DLD1 (cell line): ENCODE results near the gene LTBP1.

Experiments
- in situ Hi-C: cut with HindIII; loops from 2 replicates; pipeline ENCODE4 v1.10.0; 2017; ENCODE audit warnings: low sequenced_read_pairs

The LTBP1 gene

GRCh38 chr2:33321876-33322483 is 375.2 kb downstream of the LTBP1 start:
- in situ Hi-C loops, result no loop called here

GRCh38 chr2:33322612-33323011 is 375.9 kb downstream of the LTBP1 start:
- in situ Hi-C loops, result no loop called here

DNA sequence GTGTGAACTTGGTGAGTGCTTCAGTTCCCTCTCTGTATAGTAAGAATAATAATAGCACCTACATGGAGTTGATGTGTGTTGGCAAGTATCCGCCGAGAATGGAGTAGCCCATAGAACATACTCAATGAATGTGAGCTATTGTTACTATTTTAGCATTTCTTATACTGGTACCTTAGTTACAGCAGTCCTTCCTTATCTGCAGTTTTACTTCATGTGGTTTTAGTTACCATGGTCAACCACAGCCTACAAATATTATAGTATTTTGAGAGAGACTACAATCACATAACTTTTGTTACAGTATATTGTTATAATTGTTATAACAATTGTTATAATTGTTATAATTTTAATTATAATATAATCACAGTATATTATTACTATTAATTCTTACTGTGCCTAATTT is 377.2 kb downstream of the LTBP1 start:
- in situ Hi-C loops, result no loop called here

GRCh38 chr2:33326100-33326499 is 379.3 kb downstream of the LTBP1 start:
- in situ Hi-C loops, result no loop called here

DNA sequence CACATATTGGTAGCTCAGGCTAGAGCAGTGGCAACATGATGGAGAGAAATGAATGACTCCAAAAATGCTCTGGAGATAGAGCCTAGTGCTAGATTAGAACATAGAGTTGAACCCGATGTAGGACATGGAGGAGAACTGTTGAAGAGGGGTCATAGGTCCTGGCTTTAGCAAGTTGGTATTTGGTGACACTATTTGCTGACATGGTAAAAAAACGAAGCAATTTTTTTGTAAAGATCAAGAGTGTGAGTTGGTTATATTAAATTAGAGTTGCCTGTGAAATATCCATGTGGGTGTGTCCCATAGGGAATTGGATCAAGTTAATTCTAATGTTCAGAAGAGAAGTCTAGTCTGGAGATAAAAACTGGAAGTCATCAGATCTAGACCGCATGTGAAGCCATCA is 386.7 kb downstream of the LTBP1 start:
- in situ Hi-C loops, result no loop called here

DNA sequence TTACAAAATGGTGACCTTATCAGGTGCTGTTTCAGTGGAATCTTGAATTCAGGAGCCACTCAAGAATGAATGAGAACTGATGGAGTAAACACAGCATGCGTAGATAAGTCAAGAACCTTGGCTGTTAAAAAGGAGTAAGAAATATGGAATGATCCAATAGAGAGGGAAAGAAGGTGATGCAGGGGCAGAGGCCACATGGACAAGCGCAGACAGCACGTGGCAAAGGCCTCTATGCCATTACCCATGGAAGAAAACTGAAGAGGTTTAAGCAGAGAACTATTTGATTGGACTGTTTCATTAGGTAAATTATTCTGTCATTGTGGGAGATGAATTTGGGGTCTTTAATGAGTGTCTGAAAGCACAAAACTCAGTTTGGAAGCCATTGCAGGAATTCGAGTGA is 387.3 kb downstream of the LTBP1 start:
- in situ Hi-C loops, result no loop called here

DNA sequence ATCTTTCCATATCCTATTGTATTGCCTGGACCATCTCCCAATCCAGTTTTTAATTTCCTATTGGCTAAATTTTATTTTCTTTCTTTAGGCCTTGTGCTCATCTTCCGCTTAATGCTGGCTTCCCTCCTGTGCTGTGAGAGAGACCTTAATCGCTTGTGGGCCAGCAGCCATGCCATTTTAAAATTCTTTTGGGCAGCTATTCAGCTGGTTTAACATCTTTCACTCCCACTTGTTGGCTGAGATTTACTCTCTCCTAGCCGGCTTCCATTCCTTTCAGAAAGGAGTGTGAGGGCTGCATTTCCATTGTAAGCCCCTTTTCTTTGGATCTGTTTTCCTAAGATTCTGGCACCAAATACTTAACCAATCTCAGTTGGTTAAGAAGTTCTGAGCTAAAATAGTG is 388.8 kb downstream of the LTBP1 start:
- in situ Hi-C loops, result no loop called here

DNA sequence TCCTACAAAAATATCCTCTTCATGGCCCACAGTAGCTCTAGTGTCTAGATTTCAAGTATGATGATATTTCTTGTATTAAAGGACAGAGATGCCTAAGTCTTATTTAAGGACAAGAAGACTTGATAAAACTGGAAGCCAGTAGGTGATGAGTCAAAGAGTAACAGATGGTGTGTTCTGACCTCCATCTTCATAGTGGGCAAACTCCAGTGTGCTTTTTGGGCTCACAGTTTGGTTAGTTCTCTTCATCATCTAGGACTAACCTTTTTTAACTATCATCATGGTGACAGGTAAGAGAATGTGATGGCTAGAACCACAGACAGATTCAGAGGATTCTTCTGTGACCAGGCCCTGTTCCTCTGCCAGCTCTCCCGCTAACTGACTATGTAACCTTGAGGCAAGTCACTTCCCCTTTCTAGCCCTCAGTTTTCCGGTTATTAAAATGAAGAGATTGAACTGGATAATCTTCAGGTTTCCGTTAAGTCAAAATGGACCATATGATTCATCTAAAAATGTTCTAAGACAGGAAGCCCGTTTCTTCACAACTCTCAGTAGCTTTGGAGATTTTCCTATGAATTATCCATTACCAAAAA is 389.4 kb downstream of the LTBP1 start:
- in situ Hi-C loops, result no loop called here

- in situ Hi-C loops, result no loop called here
Measured at GRCh38 chr2:33337385-33337960, 390.7 kb downstream of the LTBP1 start.

- in situ Hi-C loops, result no loop called here
Measured at GRCh38 chr2:33337981-33338380, 391.2 kb downstream of the LTBP1 start.

GRCh38 chr2:33339269-33339668 is 392.5 kb downstream of the LTBP1 start:
- in situ Hi-C loops, result no loop called here

GRCh38 chr2:33340280-33340679 is 393.5 kb downstream of the LTBP1 start:
- in situ Hi-C loops, result no loop called here

GRCh38 chr2:33342171-33342570 is 395.4 kb downstream of the LTBP1 start:
- in situ Hi-C loops, result no loop called here

GRCh38 chr2:33342705-33343104 is 396.0 kb downstream of the LTBP1 start:
- in situ Hi-C loops, result no loop called here

DNA sequence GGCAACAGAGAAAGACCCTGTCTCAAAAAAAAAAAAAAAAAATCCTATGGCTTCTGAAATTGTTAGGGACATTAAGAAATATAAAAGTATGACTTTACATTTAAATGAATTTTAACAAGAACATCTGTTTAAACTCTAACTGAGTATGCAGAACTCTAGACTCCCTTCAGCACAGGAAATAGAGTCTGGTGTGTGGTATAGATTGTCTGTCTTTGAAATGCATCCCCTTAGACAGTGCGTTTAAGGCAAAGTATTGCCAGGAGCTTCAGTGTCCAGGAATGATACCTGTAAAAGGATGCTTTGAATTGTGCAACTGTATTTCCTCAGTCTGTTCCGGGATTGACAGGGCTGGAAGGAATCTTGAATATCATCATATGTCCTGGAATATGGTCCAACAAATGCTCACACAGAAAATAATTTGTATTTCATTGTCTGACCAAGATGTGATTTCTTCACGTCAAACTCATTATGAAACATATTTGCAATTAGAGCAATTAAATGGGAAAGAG is 396.7 kb downstream of the LTBP1 start:
- in situ Hi-C loops, result no loop called here

DNA sequence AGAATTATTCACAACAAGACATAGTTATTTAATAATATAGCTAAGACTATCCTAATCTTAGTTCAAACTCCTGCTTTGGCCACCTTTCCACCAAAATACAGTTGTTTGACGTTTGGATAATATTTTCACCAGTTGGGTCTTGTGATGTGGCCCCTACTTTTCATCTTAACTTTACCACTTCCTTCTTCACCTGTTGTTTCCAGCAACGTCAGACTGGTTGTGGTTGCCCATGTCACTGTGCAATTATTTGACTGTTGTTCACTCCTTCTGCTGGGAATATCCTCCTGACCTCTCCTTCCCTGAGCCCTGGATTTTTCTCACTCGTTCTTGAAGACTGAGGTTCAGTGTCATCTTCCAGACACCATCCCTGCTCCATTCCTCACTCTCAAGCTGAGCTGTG is 397.5 kb downstream of the LTBP1 start:
- in situ Hi-C loops, result no loop called here

DNA sequence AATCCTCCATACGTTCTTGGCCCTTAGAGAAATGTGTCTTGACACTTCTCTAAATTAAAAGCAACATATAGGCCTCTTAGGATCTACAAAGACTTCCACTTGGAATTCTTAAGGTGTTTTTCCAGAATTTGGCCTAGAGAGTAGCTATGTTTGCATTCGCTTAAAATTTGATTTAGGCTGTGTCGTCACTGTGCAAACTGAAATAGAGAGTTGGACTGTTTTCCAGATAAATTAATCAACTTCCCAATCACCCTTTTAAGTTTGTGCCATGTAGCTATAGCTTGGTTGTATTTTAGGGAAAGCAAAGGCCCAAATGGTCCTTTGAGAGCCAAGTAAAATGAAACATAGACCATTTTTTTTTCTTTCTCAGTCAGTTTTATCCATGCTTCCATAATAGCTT is 401.1 kb downstream of the LTBP1 start:
- in situ Hi-C loops, result no loop called here

DNA sequence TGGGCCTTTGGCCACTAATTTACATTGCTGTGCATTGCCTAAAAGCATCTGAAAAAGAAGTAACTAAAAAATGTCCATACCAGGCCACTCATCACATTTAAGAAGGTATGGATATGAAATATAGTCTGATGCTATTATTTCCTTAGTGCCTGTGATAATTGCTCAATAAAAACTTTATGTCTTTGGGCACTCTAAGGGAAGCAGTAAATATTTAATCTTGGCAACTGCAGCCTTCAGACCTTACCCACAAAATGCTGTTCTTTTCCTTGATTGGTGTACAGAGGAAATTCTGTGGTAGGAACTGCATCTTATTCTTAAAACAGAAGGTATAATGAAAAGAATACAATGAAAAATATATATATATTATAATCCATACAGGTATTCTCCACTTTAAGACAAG is 403.9 kb downstream of the LTBP1 start:
- in situ Hi-C loops, result no loop called here

DNA sequence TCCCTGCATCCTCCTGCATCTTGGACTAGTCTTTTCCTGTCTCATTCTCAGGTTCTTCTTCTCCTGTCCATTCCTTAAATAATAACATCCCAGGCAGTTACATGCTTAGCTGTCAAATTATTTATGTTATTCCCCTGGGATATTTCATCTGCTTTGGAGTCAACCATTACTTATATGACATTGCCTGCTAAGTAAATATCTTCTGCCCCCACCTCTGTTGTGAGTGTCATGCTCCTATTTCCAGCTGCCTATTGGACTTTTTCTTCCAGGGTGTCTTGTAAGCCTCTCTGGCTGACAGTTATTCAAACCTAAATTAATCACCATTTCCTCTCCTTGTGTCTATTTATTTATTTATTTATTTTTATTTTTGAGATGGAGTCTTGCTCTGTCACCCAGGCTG is 405.0 kb downstream of the LTBP1 start:
- in situ Hi-C loops, result no loop called here

- in situ Hi-C loops, result no loop called here
Measured at GRCh38 chr2:33354981-33355380, 408.2 kb downstream of the LTBP1 start.

- in situ Hi-C loops, result no loop called here
Measured at GRCh38 chr2:33358878-33359277, 412.1 kb downstream of the LTBP1 start.
